Stimulated activated CD4-positive, alpha-beta T cell treated with anti-CD3 and anti-CD28 coated beads, Interleukin-4, amount 100 ng/mL, for 24 hours (primary cell): Measurements from ENCODE around the gene ROGDI.

Experiments
- DNase-seq: peaks from one replicate; pipeline ENCODE4 v3.0.0-alpha.2; 2020

The ROGDI gene

GRCh38 chr16:4813251-4814003 lies 11.0 kb upstream of the ROGDI start:
- no peak for DNase-seq

DNA sequence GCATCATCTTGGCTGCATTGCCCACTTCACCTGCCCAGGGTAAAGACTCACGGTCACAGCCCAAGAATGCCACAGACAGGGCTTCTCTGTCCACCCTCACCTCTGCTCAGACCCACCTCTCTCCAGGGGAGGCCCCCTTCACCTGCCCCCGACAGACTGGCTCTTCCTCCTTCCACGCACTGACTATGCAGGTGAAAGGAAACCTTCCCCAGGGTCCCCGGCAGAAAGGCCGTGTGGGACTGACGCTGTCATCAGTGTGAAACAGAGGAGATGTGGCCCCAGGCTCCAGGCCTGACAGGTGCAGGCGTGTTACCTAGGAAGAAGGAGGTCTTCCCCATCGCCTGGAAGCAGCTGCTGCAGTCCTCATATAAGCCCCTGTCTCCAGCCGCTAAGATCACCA lies 9.3 kb upstream of the ROGDI start:
- no peak for DNase-seq

GRCh38 chr16:4811242-4811641 lies 8.8 kb upstream of the ROGDI start:
- no peak for DNase-seq

DNA sequence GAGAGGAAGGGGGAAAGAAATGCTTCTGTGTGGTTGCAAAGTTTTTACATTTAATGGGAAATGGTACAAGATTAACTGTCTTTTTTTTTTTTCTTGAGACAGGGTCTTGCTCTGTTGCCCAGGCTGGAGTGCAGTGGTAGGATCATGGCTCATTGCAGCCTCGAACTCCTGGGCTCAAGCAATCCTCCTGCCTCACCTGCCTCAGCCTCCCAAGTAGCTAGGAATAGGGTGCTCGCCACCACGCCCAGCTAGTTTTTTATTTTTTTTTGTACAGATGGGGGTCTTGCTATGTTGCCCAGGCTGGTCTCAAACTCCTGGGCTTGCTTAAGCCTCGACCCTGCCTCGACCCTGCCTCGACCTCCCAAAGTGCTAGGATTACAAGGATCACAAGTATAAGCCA lies 3.8 kb upstream of the ROGDI start:
- no peak for DNase-seq

DNA sequence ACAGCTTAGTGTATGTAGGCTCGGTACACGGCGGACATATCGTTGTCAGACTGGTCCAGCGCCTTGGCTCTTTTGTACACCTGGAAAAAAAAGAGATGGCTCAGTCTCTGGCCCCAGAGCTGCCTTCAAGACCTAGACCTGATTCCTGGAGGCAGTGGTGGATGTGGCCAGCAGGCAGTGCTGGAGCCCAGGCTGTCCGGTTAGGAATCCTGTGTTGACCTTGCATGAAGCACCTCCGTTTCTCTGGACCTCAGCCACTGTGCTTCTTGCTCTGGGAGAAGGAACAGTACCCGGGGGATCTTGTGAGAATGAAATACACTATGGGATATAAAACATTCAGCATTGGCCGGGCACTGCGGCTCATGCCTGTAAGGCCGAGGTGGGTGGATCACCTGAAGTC lies 2.8 kb upstream of the ROGDI start:
- no peak for DNase-seq

DNA sequence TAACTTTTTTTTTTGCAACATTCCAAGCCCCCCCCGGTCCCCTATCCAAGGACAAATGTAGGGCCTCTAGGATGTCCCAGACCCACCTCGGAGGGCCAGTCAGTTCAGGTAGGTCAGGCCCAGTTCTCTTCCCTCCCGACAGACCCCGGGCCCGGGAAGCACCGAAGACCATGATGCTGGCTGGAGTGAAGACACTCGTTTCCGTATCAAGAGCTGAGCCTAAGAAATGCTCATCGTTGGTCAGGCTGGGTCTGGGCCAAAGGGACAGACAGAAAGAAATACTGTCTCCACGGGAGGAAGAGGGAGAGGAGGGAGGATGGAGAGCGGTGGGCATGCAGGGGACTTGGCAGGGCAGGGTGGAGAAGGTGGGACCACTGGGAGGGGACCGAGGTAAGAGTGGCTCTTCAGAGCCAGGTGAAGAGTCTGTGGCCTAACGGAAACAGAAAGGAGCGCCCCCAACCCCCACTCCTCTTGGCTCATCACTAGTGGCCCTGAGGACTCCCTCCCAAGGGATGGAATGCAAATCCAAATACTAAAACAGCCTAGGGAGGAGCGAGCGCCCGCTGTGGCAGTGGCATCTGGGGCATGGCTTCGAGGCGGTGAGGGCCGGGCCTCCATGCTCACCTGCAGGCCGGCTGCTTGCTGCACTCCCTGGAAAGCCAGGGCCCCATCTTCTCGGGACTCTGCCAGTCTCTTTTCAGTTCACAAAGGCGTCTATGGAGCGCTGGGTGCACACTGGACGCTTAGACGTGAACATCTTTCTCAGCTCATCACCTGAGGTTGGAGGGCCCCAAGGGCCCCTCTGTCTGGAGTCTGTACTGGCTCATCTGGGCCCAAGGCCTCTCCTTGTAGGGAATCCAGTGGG lies 1.7 kb upstream of the ROGDI start:
- DNase-seq, result no peak

GRCh38 chr16:4803401-4803844 lies 990 bp upstream of the ROGDI start:
- DNase-seq, result no peak

DNA sequence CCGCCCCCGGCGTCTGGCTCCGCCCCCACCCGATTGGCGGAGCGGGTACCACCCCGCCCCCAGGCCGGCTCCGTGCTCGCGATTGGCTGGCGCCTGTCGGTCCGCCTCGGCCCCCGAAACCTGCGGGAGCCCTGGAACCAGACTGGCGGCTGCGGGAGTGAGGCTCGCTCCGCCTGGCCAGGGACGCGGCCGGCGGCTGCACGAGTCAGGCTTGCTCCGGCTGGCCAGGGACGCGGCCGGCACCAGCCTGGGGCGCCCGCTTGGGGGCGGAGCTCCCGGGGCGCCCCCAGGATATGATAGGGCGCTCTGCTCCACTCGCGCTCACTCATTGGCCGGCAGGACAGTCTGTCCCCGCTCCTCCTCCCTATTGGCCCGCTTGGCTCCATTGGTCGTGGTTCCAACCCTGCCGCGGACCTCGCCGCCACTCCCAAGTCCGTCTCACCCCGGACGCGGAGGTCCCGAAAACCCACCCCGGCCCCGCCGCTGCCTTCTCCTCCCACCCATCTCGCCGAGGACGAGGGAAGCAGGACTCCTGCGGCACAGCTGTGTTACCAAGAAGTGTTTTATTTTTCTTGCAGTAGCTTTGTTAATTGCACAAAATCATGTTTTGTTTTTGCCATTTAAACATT lies 340 bp upstream of the ROGDI start:
- DNase-seq, result peak; percentile 88

DNA sequence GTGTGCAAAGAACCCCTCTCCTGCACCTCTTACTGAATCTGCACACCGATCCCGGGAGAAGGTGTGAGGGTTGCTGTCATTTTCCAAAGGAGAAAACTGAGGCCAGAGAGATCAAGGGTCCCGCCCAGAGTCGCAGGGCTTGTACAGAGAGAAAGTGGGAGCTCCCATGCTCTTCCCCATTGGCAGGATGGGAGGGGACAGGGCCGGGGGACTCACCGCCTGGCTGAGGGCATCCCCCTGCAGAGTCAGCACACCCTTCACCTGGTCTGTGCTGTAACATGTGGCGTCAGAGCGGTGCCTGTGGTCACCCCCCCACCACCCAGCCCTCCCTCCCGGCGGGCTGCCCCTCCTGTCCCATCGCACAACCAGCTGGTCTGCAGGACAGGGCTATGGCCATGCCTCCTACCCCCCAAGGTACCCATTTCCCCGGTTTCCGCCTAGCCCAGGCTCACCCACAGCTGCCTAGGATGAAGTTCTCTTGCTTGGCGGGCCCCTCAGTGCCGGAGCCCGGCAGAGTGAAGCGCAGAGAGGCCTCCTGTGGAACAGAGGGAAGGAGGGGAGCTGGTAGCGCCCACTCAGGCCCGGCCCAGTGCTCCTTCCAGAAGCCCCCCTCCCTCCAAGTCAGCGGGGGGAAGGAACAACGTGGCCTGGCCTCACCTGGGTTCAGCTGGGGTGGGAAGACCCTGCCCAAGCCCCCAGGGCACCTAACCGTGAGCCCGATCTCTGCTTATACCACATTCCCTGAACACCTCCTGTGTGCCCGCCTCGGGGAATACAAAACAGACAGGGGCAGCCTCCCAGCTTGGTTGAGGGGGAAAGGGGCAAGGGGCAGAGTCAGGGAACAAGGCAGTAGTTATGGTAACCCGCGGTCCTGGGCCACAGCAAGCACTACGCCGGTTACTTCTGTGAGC lies 1.1 kb downstream of the ROGDI start:
- DNase-seq, result no peak

DNA sequence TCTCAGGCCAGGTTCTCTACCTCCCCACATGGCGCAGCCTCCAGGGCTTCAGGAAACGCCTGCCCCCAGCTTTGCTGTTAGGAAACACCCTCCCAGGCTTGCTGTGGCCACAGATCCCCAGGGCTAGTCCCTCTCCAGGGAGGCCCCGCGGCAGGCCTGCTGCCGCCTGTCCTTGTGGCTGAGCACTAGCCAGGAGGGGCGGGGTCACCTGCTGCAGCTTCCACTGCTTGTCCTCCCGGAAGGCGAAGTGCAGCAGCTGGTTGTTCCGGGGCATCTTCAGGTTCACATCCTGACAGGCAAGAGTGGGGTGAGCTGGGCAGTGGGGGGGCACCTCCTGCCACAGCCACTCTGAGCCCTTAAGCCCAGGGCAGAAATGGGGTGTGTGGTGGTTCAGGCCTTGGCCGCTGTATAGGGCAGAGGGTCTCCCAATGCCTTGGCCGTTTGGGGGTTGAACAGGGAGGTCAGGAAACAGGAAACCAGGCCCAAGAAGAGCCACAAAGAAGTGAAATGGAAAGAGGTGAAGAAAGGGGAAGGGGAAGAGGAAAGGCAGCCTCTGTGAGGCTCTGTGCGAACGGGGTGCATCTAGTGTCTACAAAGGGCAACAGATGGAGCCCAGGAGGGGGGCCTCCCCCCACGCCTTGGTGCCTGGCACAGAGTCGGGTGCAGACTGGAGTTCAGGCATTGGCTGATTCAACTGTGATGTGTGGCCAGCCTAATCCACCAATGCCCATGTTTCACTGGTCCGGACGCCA lies 2.0 kb downstream of the ROGDI start:
- no peak for DNase-seq

- no peak for DNase-seq
Observed at GRCh38 chr16:4799171-4799855, 3.1 kb downstream of the ROGDI start.

DNA sequence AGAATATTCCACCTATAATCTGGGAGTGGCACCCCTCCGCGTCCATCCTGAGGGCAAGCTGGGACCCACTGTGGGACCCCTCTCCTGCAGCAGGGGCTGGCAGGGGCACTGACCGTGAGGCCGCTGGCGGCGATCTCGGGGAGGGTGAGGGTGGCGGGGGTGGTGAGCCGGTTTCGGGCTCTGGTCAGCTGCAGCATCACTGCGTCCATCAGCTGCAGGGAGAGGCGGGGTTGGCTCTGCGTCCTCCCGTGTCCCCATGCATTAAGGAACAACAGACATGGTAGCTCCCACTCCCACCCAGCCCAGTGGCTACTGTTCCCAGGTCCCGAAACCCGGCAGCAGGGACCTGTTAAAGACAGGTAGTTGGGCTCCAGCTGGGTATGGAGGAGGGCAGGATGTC lies 4.0 kb downstream of the ROGDI start:
- no peak for DNase-seq

DNA sequence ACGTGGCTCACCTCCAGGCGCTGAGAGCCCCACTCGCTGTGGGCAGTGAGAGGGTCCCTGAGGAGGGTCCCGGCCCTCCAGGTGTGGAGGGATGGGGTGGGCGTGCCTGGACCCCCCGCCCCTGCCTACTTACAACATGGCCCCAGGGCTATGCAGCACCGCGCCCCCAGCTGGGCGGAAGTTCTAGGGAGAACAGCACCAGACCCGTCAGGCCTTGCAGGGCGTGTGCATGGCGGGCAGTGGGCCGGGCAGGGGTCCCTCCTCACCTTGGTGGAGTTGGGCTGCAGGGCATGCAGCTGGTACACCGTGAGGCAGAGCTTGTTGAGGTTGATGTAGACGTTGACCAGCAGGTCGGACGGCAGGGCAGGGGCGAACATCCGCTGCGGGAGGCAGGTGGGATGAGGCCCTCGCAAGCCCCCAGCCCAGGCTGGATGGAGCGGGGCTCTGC lies 4.6 kb downstream of the ROGDI start:
- no peak for DNase-seq

GRCh38 chr16:4796982-4797804 lies 5.2 kb downstream of the ROGDI start:
- no peak for DNase-seq

- DNase-seq, result no peak
Observed at GRCh38 chr16:4795828-4796572, 6.4 kb downstream of the ROGDI start.

GRCh38 chr16:4795181-4795827 lies 7.1 kb downstream of the ROGDI start, which contains the start of gene SMIM22:
Gene SMIM22, plus strand, starts transcription at chr16:4795369. Its CDS starts 366 bp downstream, at chr16:4795735.
- DNase-seq, result no peak

- no peak for DNase-seq
Observed at GRCh38 chr16:4792951-4793513, 9.4 kb downstream of the ROGDI start.

GRCh38 chr16:4790871-4791270 lies 11.6 kb downstream of the ROGDI start:
- DNase-seq, result no peak
